HG02623 (cell line): ENCODE measurements around the gene DYRK4.

Experiments used
- ATAC-seq: cut with Tn5 transposase; IDR thresholded peaks from one replicate; pipeline ENCODE4 v1.9.1; 2021; ENCODE audit warnings: moderate library complexity; ENCODE audit not compliant: unreplicated experiment

DYRK4 gene

GRCh38 chr12:4615667-4616066, 53.7 kb downstream of the DYRK4 start:
- ATAC-seq: no peak

DNA sequence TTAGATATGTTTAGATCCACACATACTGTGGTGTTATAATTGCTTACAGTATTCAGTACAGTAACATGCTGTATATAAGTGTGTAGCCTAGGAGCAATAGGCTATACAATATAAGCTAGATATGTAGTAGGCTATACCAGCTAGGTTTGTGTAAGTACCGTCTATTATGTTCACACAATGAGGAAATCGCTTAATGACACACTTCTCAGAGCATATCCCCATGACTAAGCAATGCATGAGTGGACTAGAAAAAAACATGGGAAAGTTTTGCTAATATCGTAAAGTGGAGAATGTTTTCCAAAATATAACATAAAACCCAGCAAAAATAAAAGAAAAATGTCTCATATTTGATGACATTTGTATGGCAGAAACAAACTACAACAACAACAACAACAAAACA, 59.5 kb downstream of the DYRK4 start:
- ATAC-seq: no peak

- ATAC-seq: no peak
Measured at GRCh38 chr12:4626543-4626942, 64.5 kb downstream of the DYRK4 start.

DNA sequence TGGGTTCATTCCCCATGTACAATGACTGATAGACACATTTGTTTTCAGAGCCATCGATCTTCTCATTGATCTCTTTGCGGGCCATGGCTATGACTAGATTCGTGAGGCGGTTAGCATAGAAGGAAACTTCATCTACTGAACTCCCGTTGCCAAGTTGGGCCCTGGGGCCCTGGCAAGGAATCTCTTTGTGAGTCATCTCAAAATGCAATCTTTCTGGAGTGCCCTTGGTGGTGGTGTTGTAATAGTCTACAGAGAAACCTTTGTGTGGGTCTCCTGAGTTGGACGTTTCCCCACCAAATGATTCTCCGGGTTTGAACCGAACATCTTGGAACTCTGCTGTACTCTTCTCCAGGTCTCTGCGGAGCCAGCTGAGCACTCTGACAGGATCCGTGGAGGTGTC, 66.4 kb downstream of the DYRK4 start:
- ATAC-seq: no peak

GRCh38 chr12:4630262-4630661, 68.3 kb downstream of the DYRK4 start:
- no peak for ATAC-seq

DNA sequence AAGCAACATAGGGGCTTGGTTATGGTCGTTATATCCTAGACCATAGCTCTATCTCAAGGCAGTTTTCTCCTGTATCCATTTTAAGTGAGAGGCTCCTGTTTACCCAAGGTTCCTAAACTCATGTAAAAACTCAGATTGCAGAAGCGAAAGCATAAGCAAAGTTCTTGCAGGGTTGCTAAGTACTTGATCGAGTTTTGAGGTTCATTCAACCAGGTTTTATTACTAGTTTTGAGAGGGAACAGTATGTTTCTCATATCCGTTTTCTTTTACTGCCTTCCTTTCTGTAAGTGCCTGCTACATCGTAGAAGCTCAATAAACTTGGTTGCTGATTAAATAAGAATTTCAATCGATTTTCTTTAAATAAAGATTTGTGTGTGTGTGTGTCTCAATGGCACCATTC, 81.7 kb downstream of the DYRK4 start:
- ATAC-seq: no peak

GRCh38 chr12:4645023-4645422, 83.0 kb downstream of the DYRK4 start:
- no peak for ATAC-seq

- peak; percentile 48 for ATAC-seq
Measured at GRCh38 chr12:4648104-4648500, 86.1 kb downstream of the DYRK4 start.

DNA sequence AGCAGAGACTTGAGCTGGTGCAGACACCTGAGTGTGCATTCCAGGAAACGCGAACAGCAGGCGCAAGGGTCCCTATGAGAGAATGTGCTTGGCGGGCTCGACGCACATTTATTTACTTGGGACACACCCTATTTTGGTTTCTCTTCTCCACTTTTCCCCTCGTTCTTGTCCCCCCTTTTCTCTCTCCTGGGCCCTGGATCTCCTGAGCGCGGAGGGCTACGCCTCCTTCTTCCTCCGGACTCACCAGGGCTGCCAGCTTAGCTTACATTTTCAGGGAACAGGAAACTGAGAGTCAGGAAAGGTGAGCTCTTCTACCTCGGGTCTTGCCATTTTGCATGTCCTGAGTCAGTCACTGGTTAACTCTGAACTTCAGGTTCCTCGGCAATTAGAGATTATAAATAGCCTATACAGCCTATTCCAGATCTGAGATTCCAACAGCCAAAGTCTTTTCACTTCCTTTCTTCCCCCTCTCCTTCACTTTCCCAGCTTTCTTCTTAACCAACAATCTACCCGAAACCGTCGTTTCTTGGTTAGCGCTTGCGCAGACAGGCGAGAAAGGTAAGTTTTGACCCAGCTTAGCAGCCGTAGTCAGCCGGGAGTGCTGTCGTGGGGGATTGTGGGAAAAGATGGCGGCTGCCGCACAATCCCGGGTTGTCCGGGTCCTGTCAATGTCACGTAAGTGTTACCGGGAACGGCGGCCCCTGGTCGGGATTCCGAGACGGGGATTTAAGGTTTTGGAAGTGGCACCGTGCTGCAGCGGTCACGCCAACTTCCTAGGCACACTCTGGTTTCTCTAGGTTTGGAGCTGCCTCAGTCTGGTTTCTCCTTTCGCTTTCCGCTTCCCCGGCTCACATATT, 86.7 kb downstream of the DYRK4 start, which contains the start of the genes AKAP3 and NDUFA9:
AKAP3 (minus strand) TSS at position 551 of the 857 bp plus-strand sequence. CDS start 10,855 bp downstream, outside the sequence.
NDUFA9 (plus strand) TSS at position 614 of the 857 bp plus-strand sequence; CDS start at position 627, 13 bp downstream.
- peak; percentile 76 for ATAC-seq

GRCh38 chr12:4649358-4649661, 87.3 kb downstream of the DYRK4 start:
- no peak for ATAC-seq

DNA sequence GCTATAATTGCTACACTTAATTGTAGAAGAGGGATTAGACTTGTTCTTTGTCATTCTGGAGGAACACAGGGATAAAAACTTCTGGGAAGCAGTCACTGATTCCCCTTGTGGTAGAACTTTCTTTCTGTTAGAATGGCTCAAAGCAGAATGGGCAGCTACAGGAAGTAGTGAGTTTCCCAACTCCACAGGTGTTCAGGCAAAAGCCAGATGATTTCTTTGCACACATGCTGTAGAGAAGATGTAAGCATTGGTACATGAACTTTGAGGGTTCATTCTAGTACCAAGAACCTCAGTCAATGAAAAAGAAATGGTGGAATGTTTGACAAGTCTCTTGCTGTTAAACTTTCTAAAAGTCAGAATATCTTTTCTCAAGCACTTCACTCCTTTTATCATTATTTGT, 91.2 kb downstream of the DYRK4 start:
- no peak for ATAC-seq

GRCh38 chr12:4653691-4654090, 91.7 kb downstream of the DYRK4 start:
- no peak for ATAC-seq
